HG02623 (cell line): ENCODE results near the gene LPA.
"Not testable (repeated sequence)": the region's sequence is repeated elsewhere in the genome, so short reads cannot be mapped to it uniquely, and the experiment has no call there.

Source experiments
- ATAC-seq: cut with Tn5 transposase; IDR thresholded peaks from one replicate; pipeline ENCODE4 v1.9.1; 2021; ENCODE audit warnings: moderate library complexity; ENCODE audit not compliant: unreplicated experiment

LPA gene, protein sequence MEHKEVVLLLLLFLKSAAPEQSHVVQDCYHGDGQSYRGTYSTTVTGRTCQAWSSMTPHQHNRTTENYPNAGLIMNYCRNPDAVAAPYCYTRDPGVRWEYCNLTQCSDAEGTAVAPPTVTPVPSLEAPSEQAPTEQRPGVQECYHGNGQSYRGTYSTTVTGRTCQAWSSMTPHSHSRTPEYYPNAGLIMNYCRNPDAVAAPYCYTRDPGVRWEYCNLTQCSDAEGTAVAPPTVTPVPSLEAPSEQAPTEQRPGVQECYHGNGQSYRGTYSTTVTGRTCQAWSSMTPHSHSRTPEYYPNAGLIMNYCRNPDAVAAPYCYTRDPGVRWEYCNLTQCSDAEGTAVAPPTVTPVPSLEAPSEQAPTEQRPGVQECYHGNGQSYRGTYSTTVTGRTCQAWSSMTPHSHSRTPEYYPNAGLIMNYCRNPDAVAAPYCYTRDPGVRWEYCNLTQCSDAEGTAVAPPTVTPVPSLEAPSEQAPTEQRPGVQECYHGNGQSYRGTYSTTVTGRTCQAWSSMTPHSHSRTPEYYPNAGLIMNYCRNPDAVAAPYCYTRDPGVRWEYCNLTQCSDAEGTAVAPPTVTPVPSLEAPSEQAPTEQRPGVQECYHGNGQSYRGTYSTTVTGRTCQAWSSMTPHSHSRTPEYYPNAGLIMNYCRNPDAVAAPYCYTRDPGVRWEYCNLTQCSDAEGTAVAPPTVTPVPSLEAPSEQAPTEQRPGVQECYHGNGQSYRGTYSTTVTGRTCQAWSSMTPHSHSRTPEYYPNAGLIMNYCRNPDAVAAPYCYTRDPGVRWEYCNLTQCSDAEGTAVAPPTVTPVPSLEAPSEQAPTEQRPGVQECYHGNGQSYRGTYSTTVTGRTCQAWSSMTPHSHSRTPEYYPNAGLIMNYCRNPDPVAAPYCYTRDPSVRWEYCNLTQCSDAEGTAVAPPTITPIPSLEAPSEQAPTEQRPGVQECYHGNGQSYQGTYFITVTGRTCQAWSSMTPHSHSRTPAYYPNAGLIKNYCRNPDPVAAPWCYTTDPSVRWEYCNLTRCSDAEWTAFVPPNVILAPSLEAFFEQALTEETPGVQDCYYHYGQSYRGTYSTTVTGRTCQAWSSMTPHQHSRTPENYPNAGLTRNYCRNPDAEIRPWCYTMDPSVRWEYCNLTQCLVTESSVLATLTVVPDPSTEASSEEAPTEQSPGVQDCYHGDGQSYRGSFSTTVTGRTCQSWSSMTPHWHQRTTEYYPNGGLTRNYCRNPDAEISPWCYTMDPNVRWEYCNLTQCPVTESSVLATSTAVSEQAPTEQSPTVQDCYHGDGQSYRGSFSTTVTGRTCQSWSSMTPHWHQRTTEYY (N-terminal part only)

DNA sequence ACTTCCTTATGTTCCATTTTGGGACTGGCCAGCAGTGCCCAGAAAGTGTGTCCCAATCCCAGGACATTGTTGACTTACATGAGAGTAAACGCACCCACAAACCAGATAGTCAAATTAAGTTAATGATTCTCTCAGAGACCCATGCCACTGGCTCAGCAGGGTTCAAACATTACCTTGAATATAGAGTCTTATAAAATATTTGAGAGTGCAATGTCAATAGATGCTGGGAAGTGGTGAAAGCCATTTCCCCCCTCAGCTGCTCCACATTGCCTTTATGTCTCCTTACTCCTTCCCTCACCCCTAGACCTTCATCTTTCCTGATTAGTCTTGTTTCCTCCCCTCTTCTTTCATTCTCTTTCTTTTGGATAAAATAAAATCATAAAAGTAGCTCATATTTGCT lies at the start of gene LPA:
Gene LPA, minus strand, starts transcription at position 78 of the 400 bp plus-strand sequence. Its CDS starts 61 bp downstream, at position 17.
- not testable (repeated sequence) for ATAC-seq

DNA sequence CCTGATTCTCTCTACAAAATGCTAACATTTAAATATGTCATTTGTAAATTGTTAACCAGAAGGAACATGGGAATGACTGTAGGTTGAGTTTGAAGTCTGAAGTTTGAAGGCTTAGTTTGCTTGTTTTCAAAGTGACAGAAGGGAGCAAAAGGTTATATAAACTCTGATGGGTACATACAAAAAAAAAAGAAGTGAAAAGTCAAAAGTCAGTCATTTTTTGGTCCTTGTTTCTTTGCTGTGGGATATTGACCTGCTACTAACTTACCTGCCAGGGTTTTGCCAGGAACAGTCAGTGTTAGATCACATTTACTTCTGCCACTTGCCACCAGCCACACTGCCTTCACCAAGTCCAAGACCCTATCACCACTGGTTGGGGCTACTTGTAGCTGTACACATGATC lies 44.9 kb upstream of the LPA start:
- ATAC-seq = not testable (repeated sequence)

DNA sequence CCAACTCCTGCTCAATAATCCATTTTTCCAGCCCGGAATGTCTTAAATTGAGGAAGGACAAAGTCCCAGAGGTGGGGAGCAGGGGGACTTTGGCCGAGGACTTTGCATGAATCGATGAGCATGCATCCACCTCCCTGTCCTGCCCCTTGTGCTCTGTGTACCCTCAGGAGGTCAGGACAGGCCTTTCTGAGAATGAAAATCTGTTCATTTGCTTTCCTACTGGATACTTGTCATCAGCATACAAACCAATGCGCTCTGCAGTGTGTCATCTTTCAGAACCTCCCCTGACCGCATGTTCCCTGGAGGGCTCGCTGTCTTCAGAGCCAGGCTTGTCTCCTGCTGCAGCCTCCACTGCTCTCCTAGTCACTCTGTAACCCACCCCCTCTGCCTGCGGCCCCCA lies 40.6 kb upstream of the LPA start:
- not testable (repeated sequence) for ATAC-seq

DNA sequence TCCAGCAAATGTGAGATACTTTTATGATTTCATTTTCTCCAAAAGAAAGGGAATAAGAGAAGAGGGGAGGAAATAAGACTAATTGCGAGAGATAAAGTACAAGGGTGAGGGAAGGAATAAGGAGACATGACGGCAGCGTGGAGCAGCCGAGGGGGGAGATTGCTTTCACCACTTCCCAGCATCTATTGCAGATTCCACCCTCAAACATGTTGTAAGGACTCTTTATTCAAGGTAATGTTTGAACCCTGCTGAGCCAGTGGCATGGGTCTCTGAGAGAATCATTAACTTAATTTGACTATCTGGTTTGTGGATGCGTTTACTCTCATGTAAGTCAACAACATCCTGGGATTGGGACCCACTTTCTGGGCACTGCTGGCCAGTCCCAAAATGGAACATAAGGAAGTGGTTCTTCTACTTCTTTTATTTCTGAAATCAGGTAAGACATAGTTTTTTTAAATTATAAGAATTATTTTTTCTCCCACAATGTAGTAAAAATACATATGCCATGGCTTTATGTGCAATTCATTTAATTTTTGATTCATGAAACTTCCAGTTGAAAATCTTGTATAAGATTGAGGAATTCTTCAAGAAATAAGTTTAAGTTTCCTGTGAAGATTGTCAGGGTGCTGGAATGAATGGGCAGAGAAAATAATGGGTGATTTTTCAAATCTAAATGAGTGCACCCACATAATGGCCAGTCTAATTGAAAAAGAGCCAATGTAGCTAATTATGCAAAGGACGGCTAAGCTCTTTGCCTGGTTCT lies 38.0 kb upstream of the LPA start, which contains the start of gene PLG:
Gene PLG, plus strand, starts transcription at position 327 of the 763 bp plus-strand sequence. Its CDS starts 61 bp downstream, at position 388.
- ATAC-seq = not testable (repeated sequence)

DNA sequence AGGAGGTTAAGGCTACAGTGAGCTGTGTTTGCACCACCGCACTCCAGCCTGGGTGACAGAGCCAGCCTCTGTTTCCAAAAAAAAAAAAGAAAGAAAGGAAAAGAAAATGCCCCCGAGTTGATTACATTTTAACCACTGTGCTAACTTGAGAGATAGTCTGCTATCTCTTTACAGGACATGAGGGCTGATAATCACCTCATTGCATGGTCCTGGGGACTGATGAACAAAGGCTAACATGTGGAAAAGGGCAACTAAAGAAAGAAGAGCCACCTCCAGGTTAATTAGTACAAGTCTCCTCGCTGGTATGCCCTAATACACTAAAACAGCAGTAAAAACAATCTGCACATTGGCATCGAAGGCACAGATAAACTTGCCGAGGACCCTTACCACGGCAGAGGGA lies 33.8 kb upstream of the LPA start:
- ATAC-seq = no peak

DNA sequence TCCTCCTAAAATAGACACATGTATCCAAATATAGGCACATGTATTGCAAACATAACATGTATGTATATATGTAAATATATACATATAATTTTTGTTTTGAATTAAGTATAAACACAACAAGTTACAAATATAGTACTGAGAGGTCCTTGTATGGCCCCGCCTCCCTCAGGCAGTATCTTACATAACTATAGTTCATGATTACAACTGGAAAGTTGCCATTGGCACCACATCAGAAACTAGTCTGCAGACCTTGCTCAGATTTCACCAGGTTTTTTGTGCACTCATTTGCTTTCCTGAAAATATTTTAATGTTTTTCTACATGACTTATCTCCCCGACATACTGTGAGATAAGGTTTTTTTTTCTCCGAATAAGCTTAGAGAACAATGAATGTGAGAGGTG lies 32.8 kb upstream of the LPA start:
- ATAC-seq = not testable (repeated sequence)

DNA sequence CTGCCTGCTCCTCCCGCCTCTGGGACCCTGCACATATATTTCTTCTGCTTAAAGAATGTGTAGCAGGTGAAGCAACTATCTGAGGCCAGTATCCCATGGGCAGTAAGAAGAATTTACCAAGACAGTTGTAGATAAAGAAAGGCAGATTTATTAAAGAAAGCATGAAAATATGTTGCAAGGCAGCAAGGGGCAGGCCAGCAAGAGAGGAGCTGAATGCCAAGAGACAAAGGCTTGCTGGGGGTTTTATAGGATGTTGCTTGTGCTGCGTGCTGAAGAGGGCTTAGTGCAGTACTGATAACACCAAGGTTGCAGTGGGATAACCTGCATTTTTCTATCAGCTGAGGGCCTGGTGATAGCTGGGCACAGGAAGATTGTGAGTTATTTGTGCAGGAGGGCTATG lies 31.5 kb upstream of the LPA start:
- not testable (repeated sequence) for ATAC-seq

DNA sequence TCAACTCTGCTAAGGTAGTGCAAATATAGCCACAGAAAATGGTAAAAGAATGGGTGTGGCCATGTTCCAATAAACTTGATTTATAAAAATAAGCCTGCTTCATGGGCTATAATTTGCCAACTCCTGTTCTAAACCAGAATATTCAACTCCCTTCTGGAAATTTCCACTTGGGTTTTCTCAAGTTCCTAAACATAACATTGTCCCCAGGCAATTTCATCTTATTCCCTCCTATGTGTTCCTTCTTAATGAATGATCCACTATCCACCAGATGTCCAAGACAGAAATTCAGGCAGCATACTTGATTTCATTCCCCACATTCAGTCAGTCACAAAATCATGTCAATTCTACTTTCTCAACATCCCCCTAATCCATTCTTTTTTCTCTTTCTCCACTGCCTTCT lies 30.9 kb upstream of the LPA start:
- not testable (repeated sequence) for ATAC-seq

DNA sequence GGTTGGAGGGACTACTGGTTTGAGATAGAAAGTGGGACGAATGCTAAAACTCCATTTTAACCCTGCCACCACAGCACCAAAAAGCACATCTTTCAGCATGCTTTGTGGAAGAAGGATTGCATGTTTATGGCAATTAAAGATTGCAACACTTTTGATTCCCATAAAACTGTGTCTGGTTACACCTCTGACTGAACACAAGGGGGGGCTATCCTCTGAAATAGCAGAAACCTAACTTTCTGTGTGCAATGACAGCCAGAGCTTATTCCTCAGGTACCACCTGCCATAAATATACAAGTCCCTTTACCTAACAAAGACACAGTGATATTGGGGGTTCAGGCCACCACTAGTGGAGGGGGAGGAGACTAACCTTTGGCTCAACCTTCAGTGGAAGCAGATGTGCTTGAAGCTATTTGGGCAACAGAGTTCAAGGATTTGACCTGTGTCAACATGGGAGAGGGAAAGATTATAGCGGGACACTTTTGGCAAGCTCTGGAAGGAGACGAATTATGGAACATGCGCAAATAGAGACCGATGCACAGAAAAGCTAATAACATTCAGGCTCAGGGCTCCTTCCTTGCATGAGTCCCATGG lies 28.4 kb upstream of the LPA start:
- no peak for ATAC-seq

DNA sequence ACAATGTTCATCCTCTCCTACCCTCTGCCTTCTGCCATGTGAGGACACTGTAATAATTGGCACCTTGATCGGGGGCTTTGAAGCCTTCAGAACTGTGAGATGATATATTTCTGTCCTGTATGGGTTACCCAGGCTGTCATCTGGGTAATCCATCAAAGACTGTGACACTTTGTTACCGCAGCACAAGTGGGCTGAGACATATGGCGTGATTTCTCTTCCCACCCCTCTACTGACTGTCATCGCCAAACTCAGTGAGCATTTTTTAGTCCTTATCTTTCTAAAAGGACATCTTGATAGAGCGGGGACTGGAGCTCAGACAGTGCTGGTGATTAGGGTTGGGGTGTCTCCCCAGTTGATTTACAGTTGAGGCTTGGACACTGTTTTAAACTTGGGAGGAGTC lies 27.5 kb upstream of the LPA start:
- ATAC-seq = no peak

DNA sequence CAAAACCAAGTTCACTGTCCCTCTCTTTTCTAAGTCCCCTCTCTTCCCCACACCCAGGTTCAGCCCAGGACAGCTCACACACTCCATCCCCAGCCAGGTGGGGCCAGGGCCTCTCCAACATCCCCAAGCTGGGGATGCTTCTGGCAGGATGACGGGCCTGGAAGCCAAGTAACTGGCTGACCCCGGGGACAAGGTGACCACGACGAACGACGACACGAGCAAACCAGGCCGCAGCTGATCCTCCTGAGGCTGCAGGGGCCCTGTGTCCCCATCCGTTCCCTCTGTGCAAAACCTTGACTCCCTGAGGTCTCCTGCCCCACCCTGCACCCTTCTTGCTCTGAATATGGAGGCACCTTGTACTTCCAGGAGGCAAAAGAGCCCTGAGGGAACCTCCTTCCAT lies 26.4 kb upstream of the LPA start:
- ATAC-seq = no peak

DNA sequence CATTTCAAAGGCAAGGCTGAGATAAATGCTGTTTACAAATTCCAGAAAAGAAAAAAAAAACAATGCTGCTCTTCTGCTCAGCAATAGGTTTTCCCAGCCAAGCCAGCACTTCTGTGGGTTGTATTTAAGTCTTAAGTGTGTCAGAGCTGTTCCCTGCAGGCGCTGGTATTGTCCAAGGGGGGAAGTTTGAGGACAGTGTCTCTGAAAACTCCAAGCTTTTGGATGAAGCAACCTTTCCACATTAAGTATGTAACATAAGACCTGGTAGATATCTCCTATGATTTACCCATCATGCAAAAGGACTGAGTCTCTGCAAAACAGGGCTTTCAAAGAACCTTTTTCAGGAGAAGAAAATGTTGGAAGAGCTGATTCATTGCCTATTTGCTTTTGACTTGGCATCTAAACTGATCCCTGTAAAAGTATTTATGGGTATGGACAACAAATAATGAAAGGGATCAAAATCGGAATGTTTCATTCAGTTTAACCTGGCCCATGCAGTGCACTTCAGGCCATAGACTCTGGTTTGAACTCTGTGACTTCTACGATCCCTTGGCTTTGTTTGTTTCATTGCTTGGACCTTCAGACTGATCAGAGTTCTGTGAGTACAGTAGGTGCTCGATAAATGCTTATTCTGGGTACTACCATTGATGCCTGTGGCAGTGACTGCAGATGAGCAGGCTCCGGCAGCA lies 21.8 kb upstream of the LPA start:
- no peak for ATAC-seq

DNA sequence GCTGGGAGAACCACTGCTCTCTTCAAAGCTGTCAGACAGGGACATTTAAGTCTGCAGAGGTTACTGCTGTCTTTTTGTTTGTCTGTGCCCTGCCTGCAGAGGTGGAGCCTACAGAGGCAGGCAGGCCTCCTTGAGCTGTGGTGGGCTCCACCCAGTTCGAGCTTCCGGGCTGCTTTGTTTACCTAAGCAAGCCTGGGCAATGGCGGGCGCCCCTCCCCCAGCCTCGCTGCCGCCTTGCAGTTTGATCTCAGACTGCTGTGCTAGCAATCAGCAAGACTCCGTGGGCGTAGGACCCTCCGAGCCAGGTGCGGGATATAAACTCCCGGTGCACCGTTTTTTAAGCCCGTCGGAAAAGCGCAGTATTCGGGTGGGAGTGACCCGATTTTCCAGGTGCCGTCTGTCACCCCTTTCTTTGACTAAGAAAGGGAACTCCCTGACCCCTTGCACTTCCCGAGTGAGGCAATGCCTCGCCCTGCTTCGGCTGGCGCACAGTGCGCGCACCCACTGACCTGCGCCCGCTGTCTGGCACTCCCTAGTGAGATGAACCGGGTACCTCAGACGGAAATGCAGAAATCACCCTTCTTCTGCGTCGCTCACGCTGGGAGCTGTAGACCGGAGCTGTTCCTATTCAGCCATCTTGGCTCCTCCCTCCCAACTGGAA lies 21.2 kb upstream of the LPA start:
- not testable (repeated sequence) for ATAC-seq

DNA sequence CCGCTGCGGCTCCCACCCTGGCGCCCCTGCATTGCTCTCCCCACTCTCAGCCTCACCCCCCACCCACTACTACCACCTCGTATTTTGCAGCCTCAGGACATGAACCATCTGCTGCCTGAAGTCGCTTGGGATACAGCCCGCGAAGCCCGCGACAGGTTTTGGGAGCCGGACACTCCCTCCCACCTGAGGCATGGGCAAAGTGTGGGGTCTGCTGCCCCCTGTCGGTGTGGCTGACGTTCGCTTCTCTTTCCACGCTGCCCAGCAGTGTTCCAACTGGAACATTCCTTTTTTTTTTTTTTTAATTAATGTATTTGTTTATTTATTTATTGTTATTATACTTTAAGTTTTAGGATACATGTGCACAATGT lies 15.3 kb upstream of the LPA start:
- ATAC-seq = no peak

DNA sequence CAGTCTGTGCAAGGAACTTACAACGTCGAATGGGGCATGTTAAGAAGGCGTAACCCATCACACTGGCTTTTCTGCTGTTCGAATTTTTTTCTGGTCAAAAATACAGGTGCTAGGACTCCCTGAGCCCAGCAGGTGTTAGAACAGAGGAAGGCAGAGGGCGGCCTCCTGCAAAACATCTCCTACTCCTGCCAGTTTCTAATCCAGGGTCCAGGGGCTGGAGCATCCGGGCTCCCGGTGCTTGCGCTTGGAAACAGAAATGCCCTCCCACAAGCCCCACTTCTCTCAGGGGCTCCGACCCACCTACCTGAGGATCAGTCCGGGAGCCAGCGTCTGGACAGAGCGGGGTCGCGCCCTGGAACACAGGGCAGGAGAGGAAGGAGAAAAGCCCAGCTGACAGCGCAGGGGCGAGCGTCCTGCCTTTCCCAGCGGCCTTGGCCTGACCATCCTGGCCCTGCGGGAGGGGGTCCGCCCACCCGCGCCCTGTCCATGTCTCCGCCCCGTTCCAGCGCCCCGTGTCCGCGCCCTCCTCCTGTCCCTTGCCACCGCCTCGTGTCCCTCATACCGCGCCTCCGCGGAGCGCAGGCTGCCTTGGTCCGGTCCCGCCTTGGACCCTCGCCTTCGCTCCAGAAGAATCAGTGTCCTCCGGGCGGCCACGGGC lies 14.8 kb upstream of the LPA start:
- no peak for ATAC-seq

DNA sequence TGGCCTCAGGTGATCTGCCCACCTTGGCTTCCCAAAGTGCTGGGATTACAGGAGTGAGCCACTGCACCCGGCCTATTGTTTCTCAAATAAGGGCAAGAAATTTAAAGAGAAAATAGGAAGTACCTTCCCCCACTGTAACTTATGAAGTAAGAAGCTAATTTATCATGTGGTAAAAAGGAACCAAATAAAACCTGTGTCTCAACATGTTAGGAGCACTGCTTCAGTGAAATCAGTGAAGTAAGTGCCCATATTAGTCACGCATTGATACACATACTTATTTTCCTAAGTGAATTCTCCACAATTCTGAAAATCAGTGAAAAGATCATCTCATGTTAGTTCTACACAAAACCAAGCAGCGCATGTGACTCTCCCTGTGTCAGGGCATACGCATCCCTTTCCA lies 14.2 kb upstream of the LPA start:
- ATAC-seq = no peak

DNA sequence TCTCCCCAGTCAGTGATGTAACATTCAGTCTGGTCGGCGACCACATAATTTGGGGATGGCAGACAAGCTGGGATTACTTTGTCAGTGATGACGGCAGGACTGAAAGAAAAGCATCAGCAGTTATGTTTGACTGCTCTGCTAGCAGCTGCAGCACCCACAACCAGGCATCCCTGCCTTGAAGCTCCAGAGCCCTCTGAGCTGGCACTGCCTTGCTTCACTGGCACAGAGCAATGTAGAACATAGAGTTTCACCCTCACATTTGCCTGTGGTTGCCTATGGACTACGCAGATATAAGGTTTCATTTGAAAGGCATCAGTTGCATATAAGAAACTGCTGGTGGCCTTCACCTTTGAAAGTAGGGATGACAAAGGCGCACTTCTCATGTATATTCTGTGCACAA lies 12.3 kb upstream of the LPA start:
- ATAC-seq = not testable (repeated sequence)

DNA sequence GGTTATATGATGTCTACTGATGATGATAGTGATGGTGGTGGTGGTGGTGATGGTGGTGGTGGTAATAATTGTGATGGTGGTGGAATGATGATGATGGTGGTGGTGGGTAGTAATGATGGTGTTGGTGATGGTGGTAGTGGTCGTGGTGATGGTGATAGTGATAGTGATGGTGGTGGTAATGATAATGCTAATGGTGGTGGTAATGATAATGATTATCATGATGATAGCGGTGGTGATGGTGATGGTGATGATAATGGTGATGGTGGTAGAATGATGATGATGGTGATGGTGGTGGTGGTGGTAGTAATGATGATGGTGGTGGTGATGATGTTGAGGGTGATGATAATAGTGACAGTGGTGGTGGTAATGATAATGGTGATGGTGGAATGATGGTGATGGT lies 4.5 kb upstream of the LPA start:
- no peak for ATAC-seq
